HG03520 (cell line): ENCODE results near the gene CEP170.
"Not testable (repeated sequence)": the region's sequence is repeated elsewhere in the genome, so short reads cannot be mapped to it uniquely, and the experiment has no call there.

ENCODE experiments used
- ATAC-seq: cut with Tn5 transposase; IDR thresholded peaks from one replicate; pipeline ENCODE4 v1.9.1; 2021; ENCODE audit warnings: mild to moderate bottlenecking, moderate library complexity; ENCODE audit not compliant: unreplicated experiment

The CEP170 gene

GRCh38 chr1:243183661-243184060 lies 71.4 kb downstream of the CEP170 start:
- ATAC-seq, result not testable (repeated sequence)

- ATAC-seq, result not testable (repeated sequence)
Measured at GRCh38 chr1:243183176-243183575, 71.9 kb downstream of the CEP170 start.

- no peak for ATAC-seq
Measured at GRCh38 chr1:243179720-243180119, 75.4 kb downstream of the CEP170 start.

- ATAC-seq, result not testable (repeated sequence)
Measured at GRCh38 chr1:243177792-243178191, 77.3 kb downstream of the CEP170 start.

GRCh38 chr1:243173758-243174369 lies 81.2 kb downstream of the CEP170 start:
- not testable (repeated sequence) for ATAC-seq

GRCh38 chr1:243164911-243165310 lies 90.2 kb downstream of the CEP170 start:
- not testable (repeated sequence) for ATAC-seq

- not testable (repeated sequence) for ATAC-seq
Measured at GRCh38 chr1:243150906-243151305, 104.2 kb downstream of the CEP170 start.

- not testable (repeated sequence) for ATAC-seq
Measured at GRCh38 chr1:243149120-243149519, 106.0 kb downstream of the CEP170 start.

- not testable (repeated sequence) for ATAC-seq
Measured at GRCh38 chr1:243147351-243147750, 107.7 kb downstream of the CEP170 start.

GRCh38 chr1:243140498-243140897 lies 114.6 kb downstream of the CEP170 start:
- ATAC-seq, result not testable (repeated sequence)

GRCh38 chr1:243122876-243123409 lies 132.1 kb downstream of the CEP170 start:
- ATAC-seq, result not testable (repeated sequence)

- ATAC-seq, result not testable (repeated sequence)
Measured at GRCh38 chr1:243121939-243122338, 133.1 kb downstream of the CEP170 start.

GRCh38 chr1:243118601-243119322 lies 136.3 kb downstream of the CEP170 start:
- ATAC-seq, result not testable (repeated sequence)

GRCh38 chr1:243116187-243116586 lies 138.9 kb downstream of the CEP170 start:
- ATAC-seq, result not testable (repeated sequence)

- peak; percentile 8 for ATAC-seq
Measured at GRCh38 chr1:243114769-243115168, 140.3 kb downstream of the CEP170 start.

- ATAC-seq, result peak; percentile 86
Measured at GRCh38 chr1:243114059-243114713, 140.9 kb downstream of the CEP170 start.

GRCh38 chr1:243107171-243107570 lies 147.9 kb downstream of the CEP170 start:
- ATAC-seq, result not testable (repeated sequence)

- ATAC-seq, result not testable (repeated sequence)
Measured at GRCh38 chr1:243105652-243106332, 149.3 kb downstream of the CEP170 start.

GRCh38 chr1:243105104-243105503 lies 150.0 kb downstream of the CEP170 start:
- not testable (repeated sequence) for ATAC-seq

GRCh38 chr1:243104452-243104851 lies 150.6 kb downstream of the CEP170 start:
- not testable (repeated sequence) for ATAC-seq

- peak; percentile 99 for ATAC-seq
Measured at GRCh38 chr1:243101551-243102050, 153.5 kb downstream of the CEP170 start.
